ENCODE data around the gene POLR2H.
"Not testable (repeated sequence)": the region's sequence is repeated elsewhere in the genome, so short reads cannot be mapped to it uniquely, and the experiment has no call there.

POLR2H gene

GRCh38 chr3:184336547-184337398, 24.7 kb upstream of the POLR2H start:
- Histone ChIP-seq H3K4me3 (ENCODE audit: low read length) (peak overlapping the region; percentile 93), H3K9ac (ENCODE audit: low read depth, low read length) (peak overlapping the region; percentile 86), H3K27ac (ENCODE audit: low read length) (peak overlapping the region; percentile 8), H3K9me3 (ENCODE audit: insufficient read depth, low read depth, low read length) (no peaks in the 10 kb centered on the region), H3K4me1 (ENCODE audit: insufficient read depth, low read length) (peaks cover 15% of the 10 kb centered on the region), H3K36me3 (ENCODE audit: insufficient read depth, low read depth, low read length) (peaks cover 35% of the 10 kb centered on the region), H3K27me3 (ENCODE audit: insufficient read depth, low read length) (no peaks in the 10 kb centered on the region)

- H3K9me3 ChIP-seq (ENCODE audit: insufficient read depth, low read depth, low read length): no peaks in the 10 kb centered on the region
- H3K4me1 ChIP-seq (ENCODE audit: insufficient read depth, low read length): peaks cover 15% of the 10 kb centered on the region
- H3K27me3 ChIP-seq (ENCODE audit: insufficient read depth, low read length): no peaks in the 10 kb centered on the region
- peaks cover 33% of the 10 kb centered on the region for H3K36me3 ChIP-seq (ENCODE audit: insufficient read depth, low read depth, low read length)
- H3K27ac ChIP-seq (ENCODE audit: low read length): peak within 1 kb of the TSS; percentile 8
- H3K4me3 ChIP-seq (ENCODE audit: low read length): peak within 1 kb of the TSS; percentile 93
- H3K9ac ChIP-seq (ENCODE audit: low read depth, low read length): peak within 1 kb of the TSS; percentile 86
These were observed 24.2 kb upstream of the POLR2H start, which contains the start of gene FAM131A for GRCh38 chr3:184337399-184337714. Gene FAM131A, plus strand, starts transcription at chr3:184337600. Its CDS starts 31 bp downstream, at chr3:184337631.

- Histone ChIP-seq H3K9ac (ENCODE audit: low read depth, low read length) (peak overlapping the region; percentile 61; the same call in 1 of the 2 replicates), H3K27ac (ENCODE audit: low read length) (no peak overlapping the region), H3K4me3 (ENCODE audit: low read length) (peak overlapping the region; percentile 60; the same call in 1 of the 2 replicates), H3K27me3 (ENCODE audit: insufficient read depth, low read length) (no peaks in the 10 kb centered on the region), H3K36me3 (ENCODE audit: insufficient read depth, low read depth, low read length) (peaks cover 32% of the 10 kb centered on the region), H3K4me1 (ENCODE audit: insufficient read depth, low read length) (peaks cover 15% of the 10 kb centered on the region), H3K9me3 (ENCODE audit: insufficient read depth, low read depth, low read length) (no peaks in the 10 kb centered on the region)
These were observed 23.5 kb upstream of the POLR2H start for GRCh38 chr3:184337981-184338380.

- no peaks in the 10 kb centered on the region for H3K9me3 ChIP-seq (ENCODE audit: insufficient read depth, low read depth, low read length)
- H3K27me3 ChIP-seq (ENCODE audit: insufficient read depth, low read length): no peaks in the 10 kb centered on the region
- H3K27ac ChIP-seq (ENCODE audit: low read length): no peak overlapping the region
- H3K4me1 ChIP-seq (ENCODE audit: insufficient read depth, low read length): peaks cover 15% of the 10 kb centered on the region
- H3K9ac ChIP-seq (ENCODE audit: low read depth, low read length): peak overlapping the region; percentile 64; the same call in 1 of the 2 replicates
- peak overlapping the region; percentile 60; the same call in 1 of the 2 replicates for H3K4me3 ChIP-seq (ENCODE audit: low read length)
- peaks cover 32% of the 10 kb centered on the region for H3K36me3 ChIP-seq (ENCODE audit: insufficient read depth, low read depth, low read length)
These were observed 23.0 kb upstream of the POLR2H start for GRCh38 chr3:184338511-184338945.

- Histone ChIP-seq H3K9ac (ENCODE audit: low read depth, low read length) (peak overlapping the region; percentile 64; the same call in 1 of the 2 replicates), H3K4me1 (ENCODE audit: insufficient read depth, low read length) (peaks cover 15% of the 10 kb centered on the region), H3K27me3 (ENCODE audit: insufficient read depth, low read length) (no peaks in the 10 kb centered on the region), H3K36me3 (ENCODE audit: insufficient read depth, low read depth, low read length) (peaks cover 29% of the 10 kb centered on the region), H3K9me3 (ENCODE audit: insufficient read depth, low read depth, low read length) (no peaks in the 10 kb centered on the region), H3K27ac (ENCODE audit: low read length) (no peak overlapping the region), H3K4me3 (ENCODE audit: low read length) (peak overlapping the region; percentile 60; the same call in 1 of the 2 replicates)
These were observed 22.5 kb upstream of the POLR2H start for GRCh38 chr3:184339001-184339400.

- not testable (repeated sequence) for H3K9me3 ChIP-seq (ENCODE audit: insufficient read depth, low read depth, low read length); H3K4me3 ChIP-seq (ENCODE audit: low read length); H3K27ac ChIP-seq (ENCODE audit: low read length); H3K9ac ChIP-seq (ENCODE audit: low read depth, low read length); H3K27me3 ChIP-seq (ENCODE audit: insufficient read depth, low read length)
- H3K4me1 ChIP-seq (ENCODE audit: insufficient read depth, low read length): peaks cover 15% of the 10 kb centered on the region
- H3K36me3 ChIP-seq (ENCODE audit: insufficient read depth, low read depth, low read length): peaks cover 23% of the 10 kb centered on the region
These were observed 21.9 kb upstream of the POLR2H start for GRCh38 chr3:184339451-184340135.

- Histone ChIP-seq H3K36me3 (ENCODE audit: insufficient read depth, low read depth, low read length) (peaks cover 21% of the 10 kb centered on the region), H3K27me3 (ENCODE audit: insufficient read depth, low read length) (no peaks in the 10 kb centered on the region), H3K9ac (ENCODE audit: low read depth, low read length) (no peak overlapping the region), H3K27ac (ENCODE audit: low read length) (no peak overlapping the region), H3K9me3 (ENCODE audit: insufficient read depth, low read depth, low read length) (no peaks in the 10 kb centered on the region), H3K4me1 (ENCODE audit: insufficient read depth, low read length) (peaks cover 15% of the 10 kb centered on the region), H3K4me3 (ENCODE audit: low read length) (no peak overlapping the region)
These were observed 19.6 kb upstream of the POLR2H start for GRCh38 chr3:184341925-184342324.

- Histone ChIP-seq H3K36me3 (ENCODE audit: insufficient read depth, low read depth, low read length) (peaks cover 24% of the 10 kb centered on the region), H3K9ac (ENCODE audit: low read depth, low read length) (no peak overlapping the region), H3K4me1 (ENCODE audit: insufficient read depth, low read length) (peaks cover 9% of the 10 kb centered on the region)
These were observed 18.2 kb upstream of the POLR2H start for GRCh38 chr3:184343200-184343876.

GRCh38 chr3:184344579-184345316, 16.8 kb upstream of the POLR2H start:
- H3K9ac ChIP-seq (ENCODE audit: low read depth, low read length): no peak overlapping the region
- H3K4me3 ChIP-seq (ENCODE audit: low read length): no peak overlapping the region
- peaks cover 24% of the 10 kb centered on the region for H3K36me3 ChIP-seq (ENCODE audit: insufficient read depth, low read depth, low read length)
- no peaks in the 10 kb centered on the region for H3K9me3 ChIP-seq (ENCODE audit: insufficient read depth, low read depth, low read length)
- H3K27me3 ChIP-seq (ENCODE audit: insufficient read depth, low read length): no peaks in the 10 kb centered on the region
- no peak overlapping the region for H3K27ac ChIP-seq (ENCODE audit: low read length)
- H3K4me1 ChIP-seq (ENCODE audit: insufficient read depth, low read length): peaks cover 4% of the 10 kb centered on the region

More at GRCh38 chr3:184343200-184343876, 18.2 kb upstream of the POLR2H start:
- Histone ChIP-seq H3K9me3 (ENCODE audit: insufficient read depth, low read depth, low read length) (no peaks in the 10 kb centered on the region), H3K27me3 (ENCODE audit: insufficient read depth, low read length) (no peaks in the 10 kb centered on the region), H3K4me3 (ENCODE audit: low read length) (no peak overlapping the region), H3K27ac (ENCODE audit: low read length) (no peak overlapping the region)

GRCh38 chr3:184345317-184346144, 16.0 kb upstream of the POLR2H start:
- Histone ChIP-seq H3K4me3 (ENCODE audit: low read length) (no peak overlapping the region), H3K27me3 (ENCODE audit: insufficient read depth, low read length) (no peaks in the 10 kb centered on the region), H3K9ac (ENCODE audit: low read depth, low read length) (peak overlapping the region; percentile 4; the same call in 1 of the 2 replicates), H3K36me3 (ENCODE audit: insufficient read depth, low read depth, low read length) (peaks cover 24% of the 10 kb centered on the region), H3K27ac (ENCODE audit: low read length) (no peak overlapping the region), H3K9me3 (ENCODE audit: insufficient read depth, low read depth, low read length) (no peaks in the 10 kb centered on the region), H3K4me1 (ENCODE audit: insufficient read depth, low read length) (peaks cover 4% of the 10 kb centered on the region)

All from iPS-20b (cell line).